DOHH2 (cell line): ENCODE data around the gene MAP7D1.

Experiments
- H3F3A ChIP-seq: fragments of 200-600 bp; sonication (generic), shearing (Covaris generic); 2 replicates; pipeline ENCODE4 v1.6.0; 2016; ENCODE audit warnings: antibody characterized with exemption, mild to moderate bottlenecking; ENCODE audit not compliant: control insufficient read depth, insufficient read depth
- H3K27ac ChIP-seq: fragments of 200-600 bp; sonication (generic); 2 replicates; pipeline ENCODE4 v1.5.1; 2014; ENCODE audit warnings: low read depth, mild to moderate bottlenecking, low read length, moderate library complexity
- H3K27me3 ChIP-seq: fragments of 200-600 bp; sonication (generic); 2 replicates; pipeline ENCODE4 v1.6.1; 2014; ENCODE audit warnings: mild to moderate bottlenecking, low read length, mixed read lengths; ENCODE audit not compliant: control insufficient read depth
- H3K36me3 ChIP-seq: fragments of 200-600 bp; sonication (generic); 2 replicates; pipeline ENCODE4 v1.6.1; 2014; ENCODE audit warnings: mild to moderate bottlenecking, low read length, moderate library complexity, mixed read lengths; ENCODE audit not compliant: control insufficient read depth
- H3K4me1 ChIP-seq: fragments of 200-600 bp; sonication (generic); 2 replicates; pipeline ENCODE4 v1.6.1; 2014; ENCODE audit warnings: mild to moderate bottlenecking, low read length, mixed read lengths; ENCODE audit not compliant: control insufficient read depth
- H3K4me2 ChIP-seq: fragments of 200-600 bp; sonication (generic); 2 replicates; pipeline ENCODE4 v1.6.0; 2014; ENCODE audit warnings: mild to moderate bottlenecking, low read length, moderate library complexity
- H3K4me3 ChIP-seq: fragments of 200-600 bp; sonication (generic); 2 replicates; pipeline ENCODE4 v1.5.1; 2014; ENCODE audit warnings: mild to moderate bottlenecking, low read length, mixed read lengths
- H3K79me2 ChIP-seq: fragments of 200-600 bp; sonication (generic); 2 replicates; pipeline ENCODE4 v1.6.1; 2014; ENCODE audit warnings: mild to moderate bottlenecking, low read length, mixed read lengths; ENCODE audit not compliant: control insufficient read depth
- H3K9me2 ChIP-seq: fragments of 200-600 bp; sonication (generic); replicated peaks from 2 replicates; pipeline ENCODE4 v1.6.1; 2014; ENCODE audit warnings: mild to moderate bottlenecking, low read length, mixed read lengths; ENCODE audit not compliant: control insufficient read depth
- H3K9me3 ChIP-seq: fragments of 200-600 bp; sonication (generic); 2 replicates; pipeline ENCODE4 v1.6.1; 2014; ENCODE audit warnings: antibody characterized with exemption, low read length, mixed read lengths; ENCODE audit not compliant: control insufficient read depth, insufficient read depth
- H4K20me1 ChIP-seq: fragments of 200-600 bp; sonication (generic); 2 replicates; pipeline ENCODE4 v1.6.0; 2014; ENCODE audit warnings: low read depth, mild to moderate bottlenecking, antibody characterized with exemption, low read length, moderate library complexity; ENCODE audit not compliant: control insufficient read depth, insufficient read depth
- CTCF ChIP-seq: fragments of 200-600 bp; sonication (generic); IDR thresholded peaks from one replicate; pipeline ENCODE4 v1.5.1; 2014; ENCODE audit warnings: antibody characterized with exemption, mild to moderate bottlenecking, low read depth, low read length; ENCODE audit not compliant: poor library complexity, severe bottlenecking
- EZH2phosphoT487 ChIP-seq: fragments of 200-600 bp; sonication (generic); IDR thresholded peaks from 2 replicates; pipeline ENCODE4 v1.6.1; 2017; ENCODE audit warnings: borderline replicate concordance, mild to moderate bottlenecking, antibody characterized with exemption, low read length, moderate library complexity, mixed read lengths

MAP7D1 gene

GRCh38 chr1:36164361-36164760, 8.4 kb downstream of the MAP7D1 start:
- Histone ChIP-seq H3K27ac (no peak overlapping the region), H3K27me3 (no peaks in the 10 kb centered on the region), H3K36me3 (peaks cover 48% of the 10 kb centered on the region), H3K79me2 (peaks cover 95% of the 10 kb centered on the region), H3K4me2 (peak overlapping the region; percentile 33; the same call in 1 of the 2 replicates), H3F3A (peaks cover 11% of the 10 kb centered on the region), H3K9me2 (no peaks in the 10 kb centered on the region), H3K4me3 (0 out of 2 replicates have a peak overlapping the region, but pooled peaks have one; percentile 7), H4K20me1 (no peaks in the 10 kb centered on the region; the same call in 1 of the 2 replicates), H3K4me1 (peaks cover 56% of the 10 kb centered on the region), H3K9me3 (no peaks in the 10 kb centered on the region)
- TF ChIP-seq EZH2phosphoT487 = no peak
- no peak for TF ChIP-seq CTCF

GRCh38 chr1:36165145-36165544, 9.2 kb downstream of the MAP7D1 start:
- Histone ChIP-seq H3K27me3 (no peaks in the 10 kb centered on the region), H3K9me2 (no peaks in the 10 kb centered on the region), H3K9me3 (no peaks in the 10 kb centered on the region), H4K20me1 (no peaks in the 10 kb centered on the region; the same call in 1 of the 2 replicates), H3K79me2 (peaks cover 93% of the 10 kb centered on the region), H3K36me3 (peaks cover 43% of the 10 kb centered on the region), H3K4me1 (peaks cover 48% of the 10 kb centered on the region), H3K4me2 (no peak overlapping the region), H3F3A (peaks cover 11% of the 10 kb centered on the region), H3K4me3 (no peak overlapping the region), H3K27ac (no peak overlapping the region)
- TF ChIP-seq CTCF = no peak
- no peak for TF ChIP-seq EZH2phosphoT487

- H3K9me3 ChIP-seq = no peaks in the 10 kb centered on the region
- no peaks in the 10 kb centered on the region; the same call in 1 of the 2 replicates for H4K20me1 ChIP-seq
- no peaks in the 10 kb centered on the region for H3K27me3 ChIP-seq
- H3K79me2 ChIP-seq = peaks cover 88% of the 10 kb centered on the region
- TF ChIP-seq EZH2phosphoT487 = no peak
- no peak for TF ChIP-seq CTCF
- peaks cover 45% of the 10 kb centered on the region for H3K36me3 ChIP-seq
- H3K4me1 ChIP-seq = peaks cover 38% of the 10 kb centered on the region
- H3K27ac ChIP-seq = no peak overlapping the region
- no peaks in the 10 kb centered on the region for H3K9me2 ChIP-seq
- H3K4me2 ChIP-seq = no peak overlapping the region
- peaks cover 11% of the 10 kb centered on the region for H3F3A ChIP-seq
- no peak overlapping the region for H3K4me3 ChIP-seq
Observed at GRCh38 chr1:36166136-36166535, 10.2 kb downstream of the MAP7D1 start.
